GM12878 (cell line): ENCODE data around the gene PLAC8.

Experiments used
- BCL11A ChIP-seq: IDR thresholded peaks from 2 replicates; pipeline ENCODE4 v1.6.1; 2011; ENCODE audit warnings: low read depth, low read length
- CEBPB ChIP-seq, 2 experiments: fragments of 150-350 bp in 1 of 2; IDR thresholded peaks; 2 replicates each; pipeline ENCODE4 v1.6.1; 2012 to 2014; ENCODE audit warnings: low read depth in 2 of 2, low read length in 2 of 2, borderline replicate concordance in 1 of 2, inconsistent platforms in 1 of 2
- CTCF ChIP-seq, 3 experiments: IDR thresholded peaks in 2 of 3; conservative IDR thresholded peaks in 1 of 3; 2 replicates each; pipeline ENCODE4 v1.5.1; 2011; ENCODE audit warnings: low read depth in 3 of 3, low read length in 3 of 3, mild to moderate bottlenecking in 3 of 3, control low read depth in 2 of 3, moderate library complexity in 2 of 3, inconsistent platforms in 1 of 3, mixed read lengths in 1 of 3; ENCODE audit not compliant: control insufficient read depth in 2 of 3, insufficient read depth in 1 of 3; ENCODE audit errors: extremely low read depth in 1 of 3
- RCOR1 ChIP-seq: conservative IDR thresholded peaks from 2 replicates; pipeline ENCODE4 v1.6.1; 2012; ENCODE audit warnings: low read depth, low read length, improper control_type of control experiment
- SREBF1 ChIP-seq: IDR thresholded peaks from 2 replicates; pipeline ENCODE4 v1.6.1; 2012; ENCODE audit warnings: mild to moderate bottlenecking, low read length
- YY1 ChIP-seq: IDR thresholded peaks from 2 replicates; pipeline ENCODE4 v1.6.1; 2011; ENCODE audit warnings: low read depth, mild to moderate bottlenecking, low read length
- ZBTB33 ChIP-seq: fragments of 450-650 bp; IDR thresholded peaks from 2 replicates; pipeline ENCODE4 v1.6.1; 2017; ENCODE audit warnings: mild to moderate bottlenecking
- ZNF592 ChIP-seq: fragments of 450-650 bp; IDR thresholded peaks from 2 replicates; pipeline ENCODE4 v1.6.1; 2017; ENCODE audit warnings: mild to moderate bottlenecking, moderate library complexity

GRCh38 chr4:83108101-83108861, 6.2 kb downstream of the PLAC8 start:
- no peak for TF ChIP-seq ZBTB33
- no peak for TF ChIP-seq YY1
- no peak for TF ChIP-seq ZNF592
- TF ChIP-seq RCOR1: no peak
- TF ChIP-seq CTCF (IDR thresholded peaks at IDR 0.05 in 2 of 3, conservative IDR thresholded peaks at IDR 0.05 in 1 of 3; ENCODE audit: control insufficient read depth in 2 of 3, extremely low read depth in 1 of 3, insufficient read depth in 1 of 3, low read depth in 3 of 3, low read length in 3 of 3): no peak
- no peak for TF ChIP-seq BCL11A
- no peak for TF ChIP-seq CEBPB (IDR thresholded peaks at IDR 0.05; ENCODE audit: borderline replicate concordance in 1 of 2, low read depth in 2 of 2, low read length in 2 of 2)
- TF ChIP-seq SREBF1: no peak
